Measurements from ENCODE around the gene RAB3D. TPM values are rescaled to one million over a fixed set of nuclear protein-coding genes. Genes with fewer than 3 reads are reported as not detected.

The RAB3D gene
- total RNA-seq, 1 donor from 2014 or later, result 45.3 TPM

GRCh38 chr19:11373166-11373884 is 33.9 kb upstream of the RAB3D start:
- TF ChIP-seq CTCF (conservative IDR thresholded peaks at IDR 0.05), result no peak
- Mint-ChIP-seq H3K36me3 (peaks cover 3% of the 10 kb centered on the region), H3K27ac (no peak overlapping the region), H3K27me3 (no peaks in the 10 kb centered on the region), H3K4me3 (no peak overlapping the region), H3K9me3 (no peaks in the 10 kb centered on the region), H3K4me1 (ENCODE audit: unreplicated experiment) (peaks cover 16% of the 10 kb centered on the region)
- no peak for DNase-seq (ENCODE audit: extremely low spot score, unreplicated experiment)

GRCh38 chr19:11370744-11371143 is 31.3 kb upstream of the RAB3D start:
- TF ChIP-seq CTCF (conservative IDR thresholded peaks at IDR 0.05), result no peak
- no peak overlapping the region for H3K27ac Mint-ChIP-seq
- H3K9me3 Mint-ChIP-seq, result no peaks in the 10 kb centered on the region
- H3K4me3 Mint-ChIP-seq, result no peak overlapping the region
- DNase-seq (ENCODE audit: extremely low spot score, unreplicated experiment), result no peak
- no peaks in the 10 kb centered on the region for H3K36me3 Mint-ChIP-seq
- H3K27me3 Mint-ChIP-seq, result no peaks in the 10 kb centered on the region
- peaks cover 8% of the 10 kb centered on the region for H3K4me1 Mint-ChIP-seq (ENCODE audit: unreplicated experiment)

GRCh38 chr19:11367528-11367927 is 28.1 kb upstream of the RAB3D start:
- no peak for TF ChIP-seq CTCF (conservative IDR thresholded peaks at IDR 0.05)
- no peaks in the 10 kb centered on the region for H3K9me3 Mint-ChIP-seq
- H3K4me1 Mint-ChIP-seq (ENCODE audit: unreplicated experiment), result peaks cover 3% of the 10 kb centered on the region
- H3K4me3 Mint-ChIP-seq, result no peak overlapping the region
- DNase-seq (ENCODE audit: extremely low spot score, unreplicated experiment), result no peak
- H3K36me3 Mint-ChIP-seq, result no peaks in the 10 kb centered on the region
- no peaks in the 10 kb centered on the region for H3K27me3 Mint-ChIP-seq
- no peak overlapping the region for H3K27ac Mint-ChIP-seq

GRCh38 chr19:11365557-11366117 is 26.2 kb upstream of the RAB3D start:
- Mint-ChIP-seq H3K27ac (no peak overlapping the region), H3K4me3 (no peak overlapping the region)

GRCh38 chr19:11364935-11365334 is 25.5 kb upstream of the RAB3D start:
- H3K27ac Mint-ChIP-seq, result no peak overlapping the region
- H3K36me3 Mint-ChIP-seq, result no peaks in the 10 kb centered on the region
- no peaks in the 10 kb centered on the region for H3K9me3 Mint-ChIP-seq
- H3K27me3 Mint-ChIP-seq, result peaks cover 12% of the 10 kb centered on the region
- H3K4me3 Mint-ChIP-seq, result no peak overlapping the region
- H3K4me1 Mint-ChIP-seq (ENCODE audit: unreplicated experiment), result peaks cover 4% of the 10 kb centered on the region
- no peak for DNase-seq (ENCODE audit: extremely low spot score, unreplicated experiment)
- no peak for TF ChIP-seq CTCF (conservative IDR thresholded peaks at IDR 0.05)

More at GRCh38 chr19:11365557-11366117, 26.2 kb upstream of the RAB3D start:
- Mint-ChIP-seq H3K4me1 (ENCODE audit: unreplicated experiment) (peaks cover 4% of the 10 kb centered on the region), H3K27me3 (peaks cover 7% of the 10 kb centered on the region), H3K9me3 (no peaks in the 10 kb centered on the region), H3K36me3 (no peaks in the 10 kb centered on the region)
- TF ChIP-seq CTCF (conservative IDR thresholded peaks at IDR 0.05), result no peak
- no peak for DNase-seq (ENCODE audit: extremely low spot score, unreplicated experiment)
